Bronchial smooth muscle cell (primary cell): ENCODE results near the gene CST5. TPM values are rescaled to one million over a fixed set of nuclear protein-coding genes. Genes with fewer than 3 reads are reported as not detected.

Experiments used
- total RNA-seq: library from RNA; depleted of rRNA; stranded (reverse); fragments of >200 nt; gene quantifications from 2 replicates; pipeline ENCODE4 v1.2.1, GENCODE V29; 2014

Gene CST5
- not detected in 2 replicates for total RNA-seq

GRCh38 chr20:23879328-23879798, at the start of gene CST5:
TSS of gene CST5 (minus strand) at chr20:23879748. CDS start at chr20:23879676, 72 bp downstream.

GRCh38 chr20:23826541-23827021, 53.0 kb downstream of the CST5 start, which contains the start of gene CST2:
TSS of gene CST2 (minus strand) at chr20:23826729. CDS start at chr20:23826660, 69 bp downstream.

Other genes with a start within 250 kb of the CST5 start
- gene CST3, start 241.8 kb downstream of the CST5 start, total RNA-seq = 164 and 269 TPM in 2 replicates
- gene CST4, start 190.7 kb downstream of the CST5 start, total RNA-seq = not detected in 2 replicates
- 3.9 TPM in 1 of 2 replicates, not detected in the other for gene CST1, start 128.8 kb downstream of the CST5 start, total RNA-seq
- not detected in 2 replicates for gene CST2, start 53.0 kb downstream of the CST5 start, total RNA-seq
- gene GGTLC1, start 109.0 kb upstream of the CST5 start, total RNA-seq = not detected in 2 replicates